Jurkat, Clone E6-1 (cell line): ENCODE measurements around the gene LGR6.
"Not testable (repeated sequence)": the region's sequence is repeated elsewhere in the genome, so short reads cannot be mapped to it uniquely, and the experiment has no call there.

ENCODE experiments used
- DNase-seq: peaks from one replicate; pipeline ENCODE4 v3.0.0-alpha.2; 2011; ENCODE audit warnings: low read depth, low spot score
- H3K4me3 ChIP-seq: 2 replicates; pipeline ENCODE4 v1.5.1; 2011; ENCODE audit warnings: mild to moderate bottlenecking, low read length, control low read depth, moderate library complexity

The LGR6 gene

DNA sequence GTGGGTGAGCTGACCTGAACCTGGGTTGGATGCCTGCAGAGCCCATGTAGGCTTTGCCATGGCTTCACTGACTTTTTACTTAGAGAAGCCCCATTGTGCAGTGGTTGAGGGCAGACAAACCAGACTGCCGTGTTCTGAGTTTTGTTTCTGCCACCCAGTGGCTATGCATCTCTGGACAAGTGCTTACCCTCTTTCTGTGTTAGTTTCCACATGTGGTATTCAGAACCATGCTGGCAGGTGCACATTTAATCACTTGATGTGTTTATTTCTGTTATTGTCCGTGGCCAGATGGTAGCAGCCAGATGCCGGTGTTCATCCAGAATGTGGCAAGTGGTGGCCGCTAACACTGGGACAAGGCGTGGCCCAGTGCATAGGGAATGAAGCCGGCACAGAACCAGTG lies 22.9 kb upstream of the LGR6 start:
- DNase-seq: no peak
- H3K4me3 ChIP-seq: no peak overlapping the region

DNA sequence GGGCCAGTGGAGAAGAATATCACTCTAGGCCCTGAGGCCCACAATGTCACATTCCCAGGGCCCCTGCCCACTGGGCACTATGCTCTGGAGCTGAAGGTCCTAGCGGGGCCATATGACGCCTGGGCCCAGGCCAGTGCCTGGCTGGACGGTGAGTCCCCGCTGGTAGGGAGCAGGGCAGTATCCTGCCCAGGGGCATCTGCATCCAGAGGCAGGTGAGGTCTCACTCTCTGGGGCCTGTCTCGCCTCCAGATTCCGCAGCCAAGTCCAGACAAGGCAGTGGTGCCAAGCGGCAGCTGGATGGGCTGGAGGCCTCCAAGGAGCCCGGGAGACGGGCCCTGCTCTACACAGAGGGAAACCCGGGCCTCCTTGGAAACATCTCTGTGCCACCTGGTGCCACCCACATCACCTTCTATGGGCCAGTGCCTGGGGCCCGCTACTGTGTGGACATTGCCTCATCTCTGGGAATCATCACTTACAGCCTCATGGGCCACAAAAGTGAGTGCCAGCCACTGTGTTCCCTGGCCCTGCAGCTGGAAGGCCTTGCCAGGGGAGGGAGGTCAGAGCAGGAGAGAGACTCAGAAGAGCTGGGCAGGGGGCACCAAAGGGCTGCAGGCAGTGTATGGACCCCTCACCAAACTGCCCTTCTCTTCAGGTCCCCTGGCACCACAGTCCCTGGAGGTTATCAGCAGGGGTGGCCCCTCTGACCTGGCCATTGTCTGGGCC lies 22.1 kb upstream of the LGR6 start:
- H3K4me3 ChIP-seq: no peak overlapping the region
- no peak for DNase-seq

- no peak for DNase-seq
- no peak overlapping the region for H3K4me3 ChIP-seq
Observed at GRCh38 chr1:202172015-202172355, 21.6 kb upstream of the LGR6 start.

DNA sequence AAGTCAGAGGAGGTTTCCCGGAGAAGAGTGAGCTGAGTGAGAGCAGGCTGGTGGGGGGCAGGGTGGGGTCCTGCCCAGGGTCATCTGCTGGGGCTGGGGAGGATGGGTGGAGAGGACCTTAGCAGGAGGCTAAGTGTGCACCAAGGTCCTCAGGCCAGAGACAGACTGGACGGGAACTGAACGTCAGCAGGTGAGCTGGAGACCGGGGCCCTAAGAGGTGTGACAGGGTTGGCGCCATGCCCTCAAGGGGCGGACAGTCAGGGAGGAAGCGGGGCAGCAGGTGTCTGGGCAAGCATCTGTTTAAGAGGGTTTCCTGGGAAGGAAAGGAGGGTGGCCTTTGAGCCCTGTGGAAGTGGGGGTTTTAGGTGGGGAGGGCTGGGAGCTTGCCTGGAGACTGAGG lies 19.6 kb upstream of the LGR6 start:
- no peak for DNase-seq
- no peak overlapping the region for H3K4me3 ChIP-seq

DNA sequence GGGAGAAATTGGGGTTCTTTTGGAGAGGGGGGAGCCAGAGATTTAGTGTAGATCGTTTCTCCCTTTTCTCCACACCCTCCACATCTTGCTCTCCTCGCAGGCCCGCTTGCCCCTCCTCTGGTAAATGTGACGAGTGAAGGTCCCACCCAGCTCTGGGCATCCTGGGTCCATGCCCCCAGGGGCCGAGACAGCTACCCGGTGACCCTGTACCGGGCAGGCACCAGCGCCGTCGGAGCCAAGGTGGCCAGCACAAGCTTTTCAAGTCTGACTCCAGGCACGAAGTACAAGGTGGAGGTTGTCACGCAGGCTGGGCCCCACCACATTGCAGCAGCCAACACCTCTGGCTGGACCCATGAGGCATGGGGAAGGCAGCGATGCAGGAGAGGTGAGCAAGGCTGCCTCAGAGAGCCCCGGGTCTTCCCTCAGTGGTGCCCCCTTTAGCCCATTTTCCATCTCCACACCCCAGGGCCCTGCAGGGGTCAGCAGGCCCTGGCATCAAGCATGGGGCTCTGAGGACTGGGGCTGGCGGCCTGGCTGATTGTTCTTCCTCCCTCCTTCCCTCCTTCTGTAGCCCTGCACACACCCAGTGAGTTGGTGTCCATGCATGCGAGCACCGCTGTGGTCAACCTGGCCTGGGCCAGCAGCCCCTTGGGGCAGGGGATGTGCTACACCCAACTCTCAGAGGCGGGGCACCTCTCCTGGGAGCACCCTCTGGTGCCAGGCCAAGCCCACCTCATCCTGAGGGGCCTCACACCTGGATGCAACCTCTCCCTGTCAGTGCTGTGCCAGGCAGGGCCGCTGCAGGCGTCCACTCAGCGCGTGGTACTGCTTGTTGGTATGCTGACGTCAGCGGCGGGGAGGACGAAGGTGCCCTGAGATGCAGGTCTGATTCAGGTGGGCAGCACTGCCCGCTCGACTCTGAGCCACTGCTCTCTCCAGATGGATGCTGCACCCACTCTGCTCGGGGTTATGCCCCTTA lies 16.4 kb upstream of the LGR6 start:
- no peak for DNase-seq

DNA sequence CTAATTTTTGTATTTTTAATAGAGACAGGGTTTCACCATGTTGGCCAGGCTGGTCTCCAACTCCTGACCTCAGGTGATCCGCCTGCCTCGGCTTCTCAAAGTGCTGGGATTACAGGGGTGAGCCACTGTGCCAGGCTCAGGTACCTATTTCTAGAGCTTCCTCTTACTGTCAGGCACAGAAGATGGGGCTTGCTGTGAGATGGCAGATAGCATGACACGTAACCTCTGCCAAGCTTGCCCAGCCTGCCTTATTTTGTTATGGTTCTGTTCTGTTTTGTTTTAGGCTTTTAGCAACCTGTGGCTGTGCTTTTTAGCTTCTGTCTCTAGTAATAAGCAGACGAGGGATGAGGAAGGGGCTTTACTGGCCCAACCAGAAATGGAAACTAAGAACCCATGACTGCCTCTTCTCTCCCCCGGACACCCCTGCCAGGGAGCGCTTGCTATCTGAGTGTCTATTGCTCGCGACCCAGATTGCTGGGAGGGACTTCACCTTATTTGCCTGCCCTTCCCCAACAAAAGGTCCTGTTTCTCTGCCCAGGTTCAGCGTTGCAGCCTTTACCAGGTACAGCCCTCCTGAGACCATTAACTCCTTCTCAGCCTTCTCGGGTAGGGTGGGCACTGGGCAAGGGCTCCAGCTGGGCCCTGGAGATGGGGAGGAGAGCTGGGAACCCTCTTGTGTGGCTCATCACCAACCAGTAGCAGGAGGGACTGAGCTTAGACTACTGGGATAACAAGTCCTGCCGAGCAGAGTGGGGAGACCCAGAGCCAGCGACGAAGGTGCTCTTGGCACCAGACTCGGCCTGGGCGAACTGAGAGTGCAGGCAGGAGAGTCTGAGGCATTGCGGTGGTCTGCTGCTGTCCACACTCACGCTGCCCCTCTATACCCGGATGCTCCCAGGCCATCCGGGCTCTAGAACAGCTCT lies 13.5 kb upstream of the LGR6 start:
- no peak overlapping the region for H3K4me3 ChIP-seq
- DNase-seq: no peak

More for the DNA sequence above, 16.4 kb upstream of the LGR6 start:
- H3K4me3 ChIP-seq: no peak overlapping the region

DNA sequence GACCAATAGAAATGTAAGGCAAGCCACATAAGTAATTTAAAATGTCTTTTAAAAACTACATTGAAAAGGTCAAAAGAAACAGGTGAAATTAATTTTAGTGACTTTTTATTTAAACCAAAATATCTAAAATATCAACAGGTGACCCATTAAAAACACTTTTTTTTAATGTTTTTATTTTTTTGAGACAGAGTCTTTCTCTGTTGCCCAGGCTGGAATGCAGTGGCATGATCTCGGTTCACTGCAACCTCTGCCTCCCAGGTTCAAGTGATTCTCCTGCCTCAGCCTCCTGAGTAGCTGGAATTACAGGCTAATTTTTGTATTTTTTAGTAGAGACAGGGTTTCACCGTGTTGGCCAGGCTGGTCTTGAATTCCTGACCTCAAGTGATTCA lies 12.9 kb upstream of the LGR6 start:
- not testable (repeated sequence) for H3K4me3 ChIP-seq, DNase-seq

- DNase-seq: no peak
- H3K4me3 ChIP-seq: no peak overlapping the region
Observed at GRCh38 chr1:202181586-202181985, 12.0 kb upstream of the LGR6 start.

- DNase-seq: no peak
- no peak overlapping the region for H3K4me3 ChIP-seq
Observed at GRCh38 chr1:202182040-202182877, 11.3 kb upstream of the LGR6 start.

GRCh38 chr1:202184750-202185460 lies 8.7 kb upstream of the LGR6 start:
- DNase-seq: peak; percentile 73
- no peak overlapping the region for H3K4me3 ChIP-seq

DNA sequence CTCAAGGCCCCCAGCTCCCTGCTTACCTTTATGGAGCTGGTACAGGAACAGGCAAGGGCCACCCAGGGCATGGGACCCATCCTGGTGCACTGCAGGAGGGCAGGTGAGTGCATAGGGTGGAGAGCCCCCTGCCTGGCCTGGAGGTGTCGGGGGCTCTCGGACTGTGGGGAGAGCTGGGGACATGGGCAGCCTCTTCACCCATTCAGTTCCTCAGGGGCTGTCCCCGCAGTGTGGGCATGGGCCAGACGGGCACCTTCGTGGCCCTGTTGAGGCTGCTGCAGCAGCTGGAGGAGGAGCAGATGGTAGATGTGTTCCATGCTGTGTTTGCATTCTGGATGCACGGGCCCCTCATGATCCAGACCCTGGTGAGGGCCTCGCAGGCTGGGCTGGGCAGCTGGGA lies 7.3 kb upstream of the LGR6 start:
- no peak for DNase-seq
- H3K4me3 ChIP-seq: no peak overlapping the region

DNA sequence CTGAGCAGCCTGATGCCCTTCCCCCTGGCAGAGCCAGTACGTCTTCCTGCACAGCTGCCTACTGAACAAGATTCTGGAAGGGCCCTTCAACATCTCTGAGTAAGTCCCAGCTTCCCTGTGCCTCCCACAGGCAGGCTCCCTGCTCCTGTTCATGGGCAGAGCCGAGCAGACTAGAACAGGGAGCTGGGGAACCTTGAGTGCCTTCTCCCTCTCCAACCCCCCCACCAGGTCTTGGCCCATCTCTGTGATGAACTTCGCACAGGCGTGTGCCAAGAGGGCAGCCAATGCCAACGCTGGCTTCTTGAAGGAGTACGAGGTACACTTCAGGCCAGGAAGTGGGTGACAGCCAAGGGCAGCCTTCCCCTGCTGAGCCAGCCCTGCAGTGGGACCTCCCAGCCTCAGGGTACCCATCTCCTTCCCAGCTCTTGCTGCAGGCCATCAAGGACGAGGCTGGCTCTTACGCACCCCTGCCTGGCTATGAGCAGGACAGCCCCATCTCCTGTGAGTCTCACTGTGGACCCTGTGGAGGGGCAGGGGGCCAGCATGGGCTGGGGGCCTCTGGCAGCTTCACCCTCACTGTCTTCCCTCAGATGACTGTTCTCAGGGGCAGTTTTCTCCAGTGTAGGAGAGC lies 6.4 kb upstream of the LGR6 start:
- H3K4me3 ChIP-seq: no peak overlapping the region

GRCh38 chr1:202187697-202188407 lies 5.7 kb upstream of the LGR6 start:
- H3K4me3 ChIP-seq: no peak overlapping the region
- DNase-seq: no peak

More for the DNA sequence above, 6.4 kb upstream of the LGR6 start:
- no peak for DNase-seq

GRCh38 chr1:202189001-202189790 lies 4.4 kb upstream of the LGR6 start:
- DNase-seq: peak; percentile 45
- H3K4me3 ChIP-seq: no peak overlapping the region

DNA sequence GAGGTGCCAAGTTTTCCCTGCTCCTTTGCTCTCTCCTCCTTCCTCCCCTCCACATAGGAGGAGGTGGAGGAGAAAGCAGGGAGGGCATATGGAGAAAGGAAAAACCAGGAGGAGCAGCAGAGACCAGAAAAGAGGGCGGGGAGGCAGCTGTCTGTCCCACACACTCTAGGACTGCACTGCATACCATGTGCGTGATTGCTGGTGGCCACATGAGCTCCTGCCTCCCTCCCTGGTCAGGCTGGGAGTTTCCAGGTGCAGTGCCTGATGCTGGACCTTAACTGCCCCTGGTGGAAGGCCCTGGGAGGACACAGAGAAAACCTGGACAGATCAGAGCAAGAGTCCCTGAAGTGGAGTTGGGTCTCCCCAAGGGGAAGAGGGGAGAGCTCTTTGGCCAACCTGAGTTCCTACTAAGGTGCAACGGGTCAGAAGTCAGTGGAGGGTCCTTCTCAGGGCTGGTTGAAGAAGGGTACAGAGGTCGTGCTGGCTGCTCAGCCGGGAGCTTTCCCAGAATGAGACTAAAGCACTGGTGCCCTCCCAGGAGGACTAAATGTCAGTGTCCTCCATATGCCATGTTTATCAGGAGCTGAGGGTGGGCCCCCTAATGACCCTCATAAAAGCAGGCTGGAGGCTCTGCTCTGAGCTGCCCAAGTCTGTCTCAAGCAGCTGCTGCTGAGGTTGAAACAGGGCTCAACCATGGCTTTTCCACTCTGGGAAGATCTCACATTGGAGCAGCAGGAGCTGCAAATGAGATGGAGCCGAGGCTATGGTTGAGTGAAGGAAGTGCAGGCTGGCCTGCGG lies 3.5 kb upstream of the LGR6 start:
- no peak overlapping the region for H3K4me3 ChIP-seq
- no peak for DNase-seq
